PFSK-1 (cell line): ENCODE results near the gene GMIP.

ENCODE experiments used
- POLR2AphosphoS5 ChIP-seq: IDR thresholded peaks from 2 replicates; pipeline ENCODE4 v1.6.1; 2012; ENCODE audit warnings: low read depth, mild to moderate bottlenecking, control low read depth, low read length, moderate library complexity
- SIN3A ChIP-seq: IDR thresholded peaks from 2 replicates; pipeline ENCODE4 v1.6.1; 2012; ENCODE audit warnings: mild to moderate bottlenecking, low read length, moderate library complexity, borderline replicate concordance; ENCODE audit not compliant: insufficient read depth
- TAF1 ChIP-seq: IDR thresholded peaks from 2 replicates; pipeline ENCODE4 v1.6.1; 2012; ENCODE audit warnings: low read length, control low read depth, borderline replicate concordance; ENCODE audit not compliant: insufficient read depth
- TF ChIP-seq, protein P1 (sequence below), 2 experiments: IDR thresholded peaks; 2 replicates each; pipeline versions ENCODE4 v1.6.1 to v1.8.0; 2011 to 2012; ENCODE audit warnings: low read depth in 2 of 2, low read length in 2 of 2, control low read depth in 1 of 2, inconsistent platforms in 1 of 2, mild to moderate bottlenecking in 1 of 2, moderate library complexity in 1 of 2; ENCODE audit not compliant: insufficient read depth in 1 of 2

- TF ChIP-seq, protein P1, sequence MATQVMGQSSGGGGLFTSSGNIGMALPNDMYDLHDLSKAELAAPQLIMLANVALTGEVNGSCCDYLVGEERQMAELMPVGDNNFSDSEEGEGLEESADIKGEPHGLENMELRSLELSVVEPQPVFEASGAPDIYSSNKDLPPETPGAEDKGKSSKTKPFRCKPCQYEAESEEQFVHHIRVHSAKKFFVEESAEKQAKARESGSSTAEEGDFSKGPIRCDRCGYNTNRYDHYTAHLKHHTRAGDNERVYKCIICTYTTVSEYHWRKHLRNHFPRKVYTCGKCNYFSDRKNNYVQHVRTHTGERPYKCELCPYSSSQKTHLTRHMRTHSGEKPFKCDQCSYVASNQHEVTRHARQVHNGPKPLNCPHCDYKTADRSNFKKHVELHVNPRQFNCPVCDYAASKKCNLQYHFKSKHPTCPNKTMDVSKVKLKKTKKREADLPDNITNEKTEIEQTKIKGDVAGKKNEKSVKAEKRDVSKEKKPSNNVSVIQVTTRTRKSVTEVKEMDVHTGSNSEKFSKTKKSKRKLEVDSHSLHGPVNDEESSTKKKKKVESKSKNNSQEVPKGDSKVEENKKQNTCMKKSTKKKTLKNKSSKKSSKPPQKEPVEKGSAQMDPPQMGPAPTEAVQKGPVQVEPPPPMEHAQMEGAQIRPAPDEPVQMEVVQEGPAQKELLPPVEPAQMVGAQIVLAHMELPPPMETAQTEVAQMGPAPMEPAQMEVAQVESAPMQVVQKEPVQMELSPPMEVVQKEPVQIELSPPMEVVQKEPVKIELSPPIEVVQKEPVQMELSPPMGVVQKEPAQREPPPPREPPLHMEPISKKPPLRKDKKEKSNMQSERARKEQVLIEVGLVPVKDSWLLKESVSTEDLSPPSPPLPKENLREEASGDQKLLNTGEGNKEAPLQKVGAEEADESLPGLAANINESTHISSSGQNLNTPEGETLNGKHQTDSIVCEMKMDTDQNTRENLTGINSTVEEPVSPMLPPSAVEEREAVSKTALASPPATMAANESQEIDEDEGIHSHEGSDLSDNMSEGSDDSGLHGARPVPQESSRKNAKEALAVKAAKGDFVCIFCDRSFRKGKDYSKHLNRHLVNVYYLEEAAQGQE (IDR thresholded peaks at IDR 0.05; ENCODE audit: insufficient read depth in 1 of 2, low read depth in 2 of 2, low read length in 2 of 2), result no peak
- no peak for TF ChIP-seq POLR2AphosphoS5
- no peak for TF ChIP-seq TAF1
- TF ChIP-seq SIN3A, result no peak
Observed at GRCh38 chr19:19635313-19635702, 8.1 kb downstream of the GMIP start.
